Mucosa of stomach (tissue), 1 donor: Measurements from ENCODE around the gene PDE11A.

ENCODE experiments used
- H3K27me3 ChIP-seq: one replicate; pipeline ENCODE4 v1.7.0; 2013; ENCODE audit warnings: mild to moderate bottlenecking, low read length; ENCODE audit not compliant: control insufficient read depth, insufficient read depth
- H3K36me3 ChIP-seq: one replicate; pipeline ENCODE4 v1.7.0; 2013; ENCODE audit warnings: low read length; ENCODE audit not compliant: control insufficient read depth, insufficient read depth
- H3K4me1 ChIP-seq: one replicate; pipeline ENCODE4 v1.7.0; 2013; ENCODE audit warnings: mild to moderate bottlenecking, low read length; ENCODE audit not compliant: control insufficient read depth, insufficient read depth
- H3K4me3 ChIP-seq: one replicate; pipeline ENCODE4 v1.7.0; 2013; ENCODE audit warnings: low read length
- H3K9ac ChIP-seq: one replicate; pipeline ENCODE4 v1.7.0; 2013; ENCODE audit warnings: mild to moderate bottlenecking, low read length, moderate library complexity
- H3K9me3 ChIP-seq: one replicate; pipeline ENCODE4 v1.7.0; 2013; ENCODE audit warnings: mild to moderate bottlenecking, low read length, moderate library complexity; ENCODE audit not compliant: control insufficient read depth
- donor health status: Pancreatic carcinoma.

The PDE11A gene

GRCh38 chr2:177669201-177669600 lies 403.4 kb downstream of the PDE11A start:
- H3K9ac ChIP-seq, result no peak overlapping the region
- H3K9me3 ChIP-seq, result no peaks in the 10 kb centered on the region

GRCh38 chr2:177668617-177669016 lies 404.0 kb downstream of the PDE11A start:
- Histone ChIP-seq H3K36me3 (no peaks in the 10 kb centered on the region), H3K9ac (no peak overlapping the region), H3K4me3 (no peak overlapping the region), H3K9me3 (no peaks in the 10 kb centered on the region), H3K27me3 (no peaks in the 10 kb centered on the region), H3K4me1 (no peaks in the 10 kb centered on the region)

More at GRCh38 chr2:177669201-177669600, 403.4 kb downstream of the PDE11A start:
- Histone ChIP-seq H3K27me3 (no peaks in the 10 kb centered on the region), H3K4me1 (no peaks in the 10 kb centered on the region), H3K36me3 (no peaks in the 10 kb centered on the region), H3K4me3 (no peak overlapping the region)

DNA sequence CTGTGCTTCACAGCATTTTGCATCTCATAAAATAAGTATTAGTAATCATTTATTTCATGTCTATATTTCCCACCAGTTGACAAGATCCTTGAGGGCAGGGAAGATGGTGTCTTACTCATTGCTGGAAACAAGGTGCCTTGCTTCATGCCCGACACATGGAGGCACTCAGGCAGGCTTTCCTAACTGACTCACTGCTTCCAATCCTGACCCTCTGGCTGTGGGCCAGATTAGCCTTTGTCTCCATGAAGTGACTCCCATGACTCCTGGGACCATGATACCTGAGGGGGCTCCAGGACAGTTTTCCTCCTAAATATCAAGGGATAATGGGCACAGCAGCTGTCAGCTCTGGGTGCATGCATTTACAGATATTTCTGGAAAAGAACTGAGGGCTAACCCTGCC lies 405.0 kb downstream of the PDE11A start:
- Histone ChIP-seq H3K4me1 (no peaks in the 10 kb centered on the region), H3K4me3 (no peak overlapping the region), H3K9me3 (no peaks in the 10 kb centered on the region), H3K9ac (no peak overlapping the region), H3K36me3 (no peaks in the 10 kb centered on the region), H3K27me3 (no peaks in the 10 kb centered on the region)

DNA sequence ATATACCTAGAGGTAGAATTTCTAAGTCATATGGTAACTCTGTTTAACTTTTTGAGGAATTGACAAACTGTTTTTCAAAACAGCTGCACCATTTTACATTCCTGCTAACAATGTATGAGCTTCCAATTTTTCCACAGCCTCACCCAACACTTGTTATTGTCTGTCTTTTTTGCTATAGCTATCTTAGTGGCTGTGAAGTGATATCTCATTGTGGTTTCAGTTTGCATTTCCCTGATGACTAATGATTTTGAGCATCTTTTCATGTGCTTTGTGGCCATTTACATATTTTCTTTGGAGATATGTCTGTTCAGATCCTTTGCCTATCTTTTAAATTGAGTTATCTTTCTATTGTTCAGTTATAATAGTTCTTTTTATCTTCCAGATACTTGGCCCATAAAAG lies 406.2 kb downstream of the PDE11A start:
- no peaks in the 10 kb centered on the region for H3K36me3 ChIP-seq
- no peaks in the 10 kb centered on the region for H3K4me1 ChIP-seq
- H3K27me3 ChIP-seq, result no peaks in the 10 kb centered on the region
- no peak overlapping the region for H3K4me3 ChIP-seq
- H3K9me3 ChIP-seq, result no peaks in the 10 kb centered on the region
- H3K9ac ChIP-seq, result no peak overlapping the region

- H3K27me3 ChIP-seq, result no peaks in the 10 kb centered on the region
- no peaks in the 10 kb centered on the region for H3K4me1 ChIP-seq
- H3K9ac ChIP-seq, result no peak overlapping the region
- H3K9me3 ChIP-seq, result no peaks in the 10 kb centered on the region
- no peaks in the 10 kb centered on the region for H3K36me3 ChIP-seq
- H3K4me3 ChIP-seq, result no peak overlapping the region
Measured at GRCh38 chr2:177665948-177666347, 406.6 kb downstream of the PDE11A start.

DNA sequence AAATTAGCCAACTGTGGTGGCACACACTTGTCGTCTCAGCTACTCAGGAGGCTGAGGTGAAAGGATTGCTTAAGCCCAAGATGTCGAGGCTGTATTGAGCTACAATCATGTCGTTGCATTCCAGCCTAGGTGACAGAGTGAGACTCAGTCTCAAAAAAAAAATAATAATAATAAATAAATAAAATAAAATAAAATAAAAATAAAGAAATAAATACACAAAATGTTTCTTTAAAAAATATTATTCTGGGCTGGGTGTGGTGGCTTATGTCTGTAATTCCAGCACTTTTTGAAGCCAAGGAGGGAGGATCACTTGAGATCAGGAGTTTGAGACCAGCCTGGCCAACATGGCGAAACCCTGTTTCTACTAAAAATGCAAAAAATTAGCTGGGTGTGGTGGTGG lies 407.2 kb downstream of the PDE11A start:
- no peaks in the 10 kb centered on the region for H3K4me1 ChIP-seq
- H3K9me3 ChIP-seq, result no peaks in the 10 kb centered on the region
- no peak overlapping the region for H3K4me3 ChIP-seq
- H3K27me3 ChIP-seq, result no peaks in the 10 kb centered on the region
- H3K9ac ChIP-seq, result no peak overlapping the region
- no peaks in the 10 kb centered on the region for H3K36me3 ChIP-seq

DNA sequence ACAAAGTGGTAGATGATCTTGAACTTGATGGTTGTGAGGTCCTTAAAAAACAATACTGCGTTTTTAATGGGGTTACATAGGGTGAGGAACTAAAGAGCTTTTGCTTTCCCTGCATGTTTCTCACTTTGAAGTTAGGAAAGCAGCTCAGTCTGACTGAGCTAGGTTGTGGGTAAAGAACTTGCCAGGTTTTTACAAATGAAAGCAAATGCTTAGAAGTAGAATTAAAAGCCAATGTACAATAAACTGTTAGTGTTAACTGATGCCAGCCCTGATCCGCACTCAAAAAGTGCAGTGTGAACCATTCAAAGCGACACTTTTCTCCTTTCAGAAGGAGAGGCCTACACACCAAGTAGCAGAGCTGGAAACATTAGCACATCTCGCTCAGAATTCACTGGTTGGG lies 409.7 kb downstream of the PDE11A start:
- H3K27me3 ChIP-seq, result no peaks in the 10 kb centered on the region
- no peak overlapping the region for H3K9ac ChIP-seq
- no peaks in the 10 kb centered on the region for H3K36me3 ChIP-seq
- H3K9me3 ChIP-seq, result no peaks in the 10 kb centered on the region
- H3K4me1 ChIP-seq, result no peaks in the 10 kb centered on the region
- H3K4me3 ChIP-seq, result no peak overlapping the region

DNA sequence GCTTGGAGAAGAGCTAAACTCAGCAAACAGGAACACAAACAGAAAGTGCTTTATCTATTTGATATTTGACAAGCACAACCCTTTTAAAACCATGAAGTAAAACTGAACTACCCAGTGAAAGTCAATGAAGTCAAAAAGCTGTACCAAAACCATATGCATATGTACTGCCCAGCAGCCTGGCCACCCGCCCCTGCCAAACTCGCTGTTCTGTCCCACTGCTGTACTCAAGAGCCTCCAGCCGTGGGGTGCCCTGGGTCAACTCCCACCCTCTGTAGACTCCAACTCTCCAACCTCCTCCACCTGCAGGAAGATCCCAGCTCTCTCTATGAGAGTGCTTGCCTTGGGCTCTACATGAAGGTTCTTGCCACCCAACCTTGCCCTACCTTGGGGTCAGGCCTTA lies 411.8 kb downstream of the PDE11A start:
- Histone ChIP-seq H3K4me3 (no peak overlapping the region), H3K9ac (no peak overlapping the region), H3K36me3 (no peaks in the 10 kb centered on the region), H3K4me1 (no peaks in the 10 kb centered on the region), H3K27me3 (no peaks in the 10 kb centered on the region), H3K9me3 (no peaks in the 10 kb centered on the region)

- Histone ChIP-seq H3K36me3 (no peaks in the 10 kb centered on the region), H3K4me1 (no peaks in the 10 kb centered on the region), H3K9me3 (no peaks in the 10 kb centered on the region), H3K9ac (no peak overlapping the region), H3K4me3 (no peak overlapping the region), H3K27me3 (no peaks in the 10 kb centered on the region)
Measured at GRCh38 chr2:177658309-177658708, 414.3 kb downstream of the PDE11A start.

DNA sequence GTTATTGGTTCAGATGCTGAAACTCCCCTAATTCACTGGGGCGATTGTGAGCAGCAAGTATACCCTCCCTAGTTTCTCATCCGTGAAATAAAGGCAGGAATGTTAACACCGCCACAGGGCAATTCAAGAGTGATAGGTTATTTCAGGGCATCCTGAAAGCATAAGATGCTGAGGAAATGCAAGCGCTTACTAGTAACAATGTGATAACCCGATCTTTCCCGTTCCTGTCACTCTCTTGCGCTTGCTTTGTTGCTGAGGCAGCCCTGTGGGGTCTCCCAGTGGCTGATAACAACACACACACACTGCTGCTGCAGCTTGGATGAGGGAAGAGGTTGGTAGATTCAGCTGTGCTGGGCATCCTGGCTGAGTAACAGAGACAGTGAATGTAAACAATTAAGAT lies 420.7 kb downstream of the PDE11A start:
- no peaks in the 10 kb centered on the region for H3K27me3 ChIP-seq
- H3K4me1 ChIP-seq, result no peaks in the 10 kb centered on the region
- no peaks in the 10 kb centered on the region for H3K9me3 ChIP-seq
- H3K36me3 ChIP-seq, result no peaks in the 10 kb centered on the region
- H3K4me3 ChIP-seq, result no peak overlapping the region
- H3K9ac ChIP-seq, result no peak overlapping the region

DNA sequence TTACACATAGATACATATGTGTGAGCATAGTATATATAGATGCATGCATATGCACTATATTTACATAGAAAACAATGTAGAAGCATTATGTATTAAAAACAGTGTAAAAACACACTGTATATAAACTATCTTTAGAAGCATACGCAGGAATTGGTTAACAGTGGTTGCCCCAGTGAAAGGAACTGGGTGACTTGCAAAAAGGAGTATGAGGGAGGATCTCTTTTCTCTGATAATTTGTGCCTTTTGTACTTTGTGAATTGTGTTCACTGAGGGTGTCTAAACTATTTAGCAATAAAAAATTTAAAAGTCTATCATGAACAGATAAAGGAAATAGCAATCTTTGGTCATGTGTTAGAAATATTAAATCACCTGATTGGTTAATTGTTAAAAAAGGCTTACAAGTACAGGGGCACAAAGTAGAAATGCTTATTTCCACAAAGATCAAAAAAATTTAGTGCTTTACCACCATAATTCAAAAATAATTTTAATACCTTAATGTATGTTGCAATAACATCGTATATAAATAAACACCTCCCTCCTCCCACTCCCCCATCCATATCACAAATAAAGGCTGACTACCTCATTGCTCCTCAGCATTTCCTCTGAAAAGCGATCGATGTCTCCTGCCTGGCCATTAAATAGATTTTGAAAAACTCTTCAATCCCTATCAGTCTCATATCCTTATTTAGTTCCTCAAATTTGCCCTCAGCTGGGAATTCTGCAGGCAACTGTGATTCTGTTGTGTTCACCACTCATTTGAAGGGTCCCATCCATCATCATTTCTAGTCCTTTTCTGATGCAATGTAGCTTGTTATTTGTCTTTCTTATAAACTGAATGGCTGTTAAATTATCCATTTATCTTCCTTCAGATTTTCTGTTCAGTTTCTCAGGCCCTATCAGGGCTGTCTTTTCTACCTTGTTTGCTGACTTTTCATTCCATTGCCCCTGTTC lies 422.7 kb downstream of the PDE11A start:
- H3K4me1 ChIP-seq, result no peaks in the 10 kb centered on the region
- no peak overlapping the region for H3K9ac ChIP-seq
- no peaks in the 10 kb centered on the region for H3K27me3 ChIP-seq
- H3K36me3 ChIP-seq, result no peaks in the 10 kb centered on the region
- no peak overlapping the region for H3K4me3 ChIP-seq
- no peaks in the 10 kb centered on the region for H3K9me3 ChIP-seq

DNA sequence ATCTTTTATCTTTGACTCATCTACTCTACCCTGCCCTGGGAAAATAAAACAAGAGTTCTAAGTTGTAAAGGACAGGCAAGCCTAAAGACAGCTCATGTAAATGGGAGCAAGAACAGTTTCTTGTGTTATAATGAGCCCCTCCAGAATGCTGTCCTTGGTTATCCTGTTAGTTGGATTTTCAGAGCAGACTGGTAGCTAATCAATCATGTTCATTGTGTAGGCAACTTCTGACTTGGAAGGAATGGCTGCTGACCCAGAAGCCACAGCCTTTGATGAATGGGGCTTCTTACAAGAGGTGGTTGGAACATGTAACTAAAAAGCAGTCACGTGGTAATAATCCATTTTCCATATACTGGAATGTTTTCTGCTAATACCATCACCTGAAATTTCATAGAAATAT lies 425.8 kb downstream of the PDE11A start:
- Histone ChIP-seq H3K27me3 (no peaks in the 10 kb centered on the region), H3K9ac (no peak overlapping the region), H3K9me3 (no peaks in the 10 kb centered on the region), H3K36me3 (no peaks in the 10 kb centered on the region), H3K4me1 (no peaks in the 10 kb centered on the region), H3K4me3 (no peak overlapping the region)
